Pancreas (tissue), 10 donors: ENCODE data around the gene NUMB. TPM values are rescaled to one million over a fixed set of nuclear protein-coding genes. Genes with fewer than 3 reads are reported as not detected.

Source experiments
- ATAC-seq, 4 donors: fragments of 200-7000 bp; cut with Tn5 transposase; one replicate each; pipeline versions ENCODE4 v1.8.0 to v1.9.1; 2020; ENCODE audit warnings: mild to moderate bottlenecking in 4 of 4, moderate library complexity in 4 of 4
- DNase-seq, 6 donors: peaks; one replicate each; pipeline ENCODE4 v3.0.0-alpha.2; 2020
- FAIRE-seq: peaks from 2 replicates; lab custom pipeline; 2012; peaks lifted over from hg19 to GRCh38; lab: Jason Lieb, UNC
- H3K27ac ChIP-seq, 4 donors: fragments of 200-600 bp; sonication (generic); 1 replicate in 3 of 4; 2 replicates in 1 of 4; pipeline versions ENCODE4 v1.5.0 to v1.8.0; 2020
- H3K27me3 ChIP-seq, 4 donors: fragments of 200-600 bp; one replicate each; pipeline ENCODE4 v1.8.0; 2021
- H3K36me3 ChIP-seq, 3 donors: fragments of 200-600 bp; sonication (generic) in 1 of 3; one replicate each; pipeline versions ENCODE4 v1.5.0 to v1.8.0; 2020 to 2021
- H3K4me1 ChIP-seq, 3 donors: fragments of 200-600 bp; one replicate each; pipeline ENCODE4 v1.8.0; 2021
- H3K4me3 ChIP-seq, 4 donors: fragments of 200-600 bp; sonication (generic) in 2 of 4; one replicate each; pipeline versions ENCODE4 v1.5.0 to v1.8.0; 2020 to 2021
- H3K9me3 ChIP-seq, 4 donors: fragments of 200-600 bp; one replicate each; pipeline ENCODE4 v1.8.0; 2021
- WGBS, 2 donors: extraction: QIAGEN DNeasy Blood & Tissue Kit; methylation state at CpG; one replicate each; pipeline ENCODE4 v1.1.7; 2013; 5-methylcytosine and 5-hydroxymethylcytosine counted together
- intact Hi-C, 3 donors: fragments of 100-400 bp; cut with DNase I; formaldehyde crosslinking; loops; one replicate each; pipeline versions ENCODE4 v1.11.1 to v1.14.2; 2022
- polyA plus RNA-seq, 2 donors: library from polyadenylated mRNA; stranded (reverse); fragments of 200-250 nt; gene quantifications; one replicate each; pipeline ENCODE4 v1.2.3, GENCODE V29; 2013
- total RNA-seq, 6 donors: library from RNA; stranded (reverse); fragmentation: NEBNext Ultra II Directional in 4 of 6; extraction: Animal tissue kit (Norgen Biotek cat#: 25700) in 4 of 6; gene quantifications; one replicate each; pipeline versions ENCODE4 v1.2.1 to v1.2.4, GENCODE V29; 2021 to 2023
- TF ChIP-seq, protein P1 (sequence below), 4 donors: fragments of 200-600 bp; sonication (generic) in 3 of 4; IDR thresholded peaks; one replicate each; pipeline versions ENCODE4 v1.5.0 to v1.8.0; 2021; ENCODE audit warnings: antibody characterized with exemption in 4 of 4
- donor health status: healthy with polysubstance abuse.
- donor health status: DM: no; HTN: no; CAD: no; lungs with moderate emphysema.
- donor health status: DM: no; HTN: no; CAD: no.
- donor health status: control.
- donor health status: control.
- donor health status: Bipolar disorder and iron deficiency.
- donor health status: DM: yes; HTN: yes; CAD: no.
- donor health status: DM: no; HTN: no; CAD: no.
- donor health status: DM: no; HTN: no; CAD: no.
- donor health status: DM: yes; HTN: yes; CAD: no.

NUMB gene
- total and polyA plus RNA-seq, 8 donors = 23.9 to 53.8 (median 32.5) TPM

DNA sequence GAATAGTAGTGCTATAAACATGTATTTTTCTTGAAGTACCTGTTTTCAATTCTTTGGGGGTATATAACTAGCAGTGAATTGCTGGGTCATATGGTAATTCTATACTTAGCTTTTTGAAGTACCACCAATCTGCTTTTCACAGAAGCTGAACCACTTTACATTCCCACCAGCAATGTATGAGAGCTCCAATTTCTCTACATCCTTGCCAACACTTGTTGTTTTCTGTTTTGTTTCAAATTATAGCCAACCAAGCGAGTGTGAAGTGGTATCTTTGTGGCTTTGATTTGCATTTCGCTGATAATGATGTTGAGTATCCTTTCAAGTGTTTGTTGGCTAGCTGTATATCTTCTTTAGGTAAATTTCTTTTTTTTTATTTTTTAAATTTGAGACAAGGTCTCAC lies 125.3 kb downstream of the NUMB start:
- no peak overlapping the region for H3K27ac ChIP-seq
- DNase-seq = no peak
- WGBS, 2 donors = 97 to 100% methylated on average over 2 of the region's 2 CpGs
- intact Hi-C loops = no loop called here
- H3K4me1 ChIP-seq = no peaks in the 10 kb centered on the region
- no peaks in the 10 kb centered on the region for H3K9me3 ChIP-seq
- no peaks in the 10 kb centered on the region for H3K36me3 ChIP-seq
- no peak for ATAC-seq
- FAIRE-seq = no peak
- H3K4me3 ChIP-seq = no peak overlapping the region
- TF ChIP-seq, protein P1, sequence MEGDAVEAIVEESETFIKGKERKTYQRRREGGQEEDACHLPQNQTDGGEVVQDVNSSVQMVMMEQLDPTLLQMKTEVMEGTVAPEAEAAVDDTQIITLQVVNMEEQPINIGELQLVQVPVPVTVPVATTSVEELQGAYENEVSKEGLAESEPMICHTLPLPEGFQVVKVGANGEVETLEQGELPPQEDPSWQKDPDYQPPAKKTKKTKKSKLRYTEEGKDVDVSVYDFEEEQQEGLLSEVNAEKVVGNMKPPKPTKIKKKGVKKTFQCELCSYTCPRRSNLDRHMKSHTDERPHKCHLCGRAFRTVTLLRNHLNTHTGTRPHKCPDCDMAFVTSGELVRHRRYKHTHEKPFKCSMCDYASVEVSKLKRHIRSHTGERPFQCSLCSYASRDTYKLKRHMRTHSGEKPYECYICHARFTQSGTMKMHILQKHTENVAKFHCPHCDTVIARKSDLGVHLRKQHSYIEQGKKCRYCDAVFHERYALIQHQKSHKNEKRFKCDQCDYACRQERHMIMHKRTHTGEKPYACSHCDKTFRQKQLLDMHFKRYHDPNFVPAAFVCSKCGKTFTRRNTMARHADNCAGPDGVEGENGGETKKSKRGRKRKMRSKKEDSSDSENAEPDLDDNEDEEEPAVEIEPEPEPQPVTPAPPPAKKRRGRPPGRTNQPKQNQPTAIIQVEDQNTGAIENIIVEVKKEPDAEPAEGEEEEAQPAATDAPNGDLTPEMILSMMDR (IDR thresholded peaks at IDR 0.05) = no peak
- H3K27me3 ChIP-seq = no peaks in the 10 kb centered on the region

DNA sequence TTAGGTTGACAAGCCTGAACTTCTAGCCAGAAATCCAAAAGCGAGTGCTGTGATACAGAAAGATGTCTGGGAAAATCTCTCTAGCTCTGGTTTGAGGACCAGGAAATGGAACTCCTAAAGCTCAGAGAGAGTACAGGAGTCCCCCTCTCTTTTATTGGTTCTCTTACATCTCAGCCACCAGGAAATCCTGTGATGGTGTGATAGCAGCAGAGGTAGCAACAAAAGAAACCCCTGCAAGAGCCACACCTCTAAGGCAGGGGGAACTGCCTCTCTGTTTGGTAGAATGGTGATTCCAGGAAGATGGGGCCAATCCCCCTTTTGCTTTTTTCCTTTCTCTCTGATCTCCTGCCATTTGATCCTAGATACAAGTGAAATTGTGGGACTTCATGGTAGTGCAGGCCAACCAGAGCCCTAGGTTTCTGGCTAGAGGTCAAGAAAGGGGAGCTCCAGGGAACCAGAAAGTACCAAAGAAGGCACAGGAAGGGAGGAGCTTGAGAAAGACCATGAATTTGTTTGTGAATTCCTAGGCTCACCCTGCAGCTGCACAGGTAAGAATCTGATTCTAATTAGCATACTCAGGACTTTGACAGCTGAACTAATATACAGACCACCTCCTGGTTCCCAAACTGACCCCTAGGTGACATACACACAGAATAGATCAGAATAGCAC lies 132.6 kb downstream of the NUMB start:
- FAIRE-seq = no peak

DNA sequence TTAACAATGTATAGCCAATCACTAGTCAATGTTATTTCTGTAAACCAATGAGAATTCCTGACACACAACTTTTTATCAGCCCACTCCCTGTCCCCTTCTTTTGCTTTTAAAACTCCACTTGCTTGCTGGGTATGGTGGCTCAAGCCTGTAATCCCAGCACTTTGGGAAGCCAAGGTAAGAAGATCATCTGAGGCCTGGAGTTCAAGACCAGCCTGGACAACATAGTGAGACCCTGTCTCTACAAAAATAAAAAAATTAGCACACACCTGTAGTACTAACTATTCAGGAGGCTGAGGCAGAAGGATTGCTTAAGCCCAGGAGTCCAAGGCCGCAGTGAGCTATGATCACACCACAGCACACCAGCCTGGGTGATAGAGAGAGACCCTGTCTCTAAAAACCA lies 133.3 kb downstream of the NUMB start:
- 98 to 100% methylated on average over 1 of the region's 1 CpG for WGBS, 2 donors
- intact Hi-C loops = no loop called here
- no peak overlapping the region for H3K4me3 ChIP-seq
- H3K27me3 ChIP-seq = no peaks in the 10 kb centered on the region
- ATAC-seq = no peak
- H3K27ac ChIP-seq = no peak overlapping the region
- no peaks in the 10 kb centered on the region for H3K36me3 ChIP-seq
- H3K4me1 ChIP-seq = peaks cover 0 to 9% (median 0%) of the 10 kb centered on the region in 3 donors
- no peaks in the 10 kb centered on the region for H3K9me3 ChIP-seq
- TF ChIP-seq, protein P1 (IDR thresholded peaks at IDR 0.05) = no peak
- no peak for DNase-seq
- no peak for FAIRE-seq

More for the DNA sequence above, 132.6 kb downstream of the NUMB start:
- H3K36me3 ChIP-seq = no peaks in the 10 kb centered on the region
- DNase-seq (no peak), ATAC-seq (no peak)
- WGBS, 2 donors = 90 to 98% methylated on average over 1 of the region's 1 CpG
- TF ChIP-seq, protein P1 (IDR thresholded peaks at IDR 0.05) = no peak
- H3K4me1 ChIP-seq = peaks cover 0 to 9% (median 0%) of the 10 kb centered on the region in 3 donors
- no peak overlapping the region for H3K4me3 ChIP-seq
- H3K27me3 ChIP-seq = no peaks in the 10 kb centered on the region
- H3K9me3 ChIP-seq = no peaks in the 10 kb centered on the region
- intact Hi-C loops = no loop called here
- no peak overlapping the region for H3K27ac ChIP-seq

DNA sequence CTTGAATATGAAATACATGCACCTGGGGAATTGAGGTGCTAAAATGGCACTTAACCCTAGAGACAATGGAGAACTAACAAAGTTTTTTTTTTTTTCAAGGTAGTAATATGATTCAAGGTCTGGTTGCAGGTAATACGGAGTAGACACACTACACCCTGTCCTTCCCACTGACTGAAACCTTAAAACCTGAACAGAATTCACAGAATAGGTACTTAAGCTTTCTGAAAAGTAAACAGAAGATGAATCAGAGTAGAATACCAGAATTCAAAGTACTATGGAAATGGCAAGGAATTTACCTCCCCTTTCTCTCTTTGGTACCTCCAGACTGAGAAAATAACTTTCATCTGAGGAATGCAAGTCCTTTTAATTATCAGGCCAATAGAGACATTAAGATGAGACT lies 133.8 kb downstream of the NUMB start:
- no peak for FAIRE-seq
- Histone ChIP-seq H3K9me3 (no peaks in the 10 kb centered on the region), H3K27me3 (no peaks in the 10 kb centered on the region), H3K27ac (no peak overlapping the region), H3K4me3 (no peak overlapping the region), H3K36me3 (no peaks in the 10 kb centered on the region), H3K4me1 (peaks cover 0 to 9% (median 0%) of the 10 kb centered on the region in 3 donors)
- intact Hi-C loops = no loop called here
- TF ChIP-seq, protein P1 (IDR thresholded peaks at IDR 0.05) = no peak
- WGBS, 2 donors = 46 to 57% methylated on average over 1 of the region's 1 CpG
- DNase-seq = no peak
- no peak for ATAC-seq

DNA sequence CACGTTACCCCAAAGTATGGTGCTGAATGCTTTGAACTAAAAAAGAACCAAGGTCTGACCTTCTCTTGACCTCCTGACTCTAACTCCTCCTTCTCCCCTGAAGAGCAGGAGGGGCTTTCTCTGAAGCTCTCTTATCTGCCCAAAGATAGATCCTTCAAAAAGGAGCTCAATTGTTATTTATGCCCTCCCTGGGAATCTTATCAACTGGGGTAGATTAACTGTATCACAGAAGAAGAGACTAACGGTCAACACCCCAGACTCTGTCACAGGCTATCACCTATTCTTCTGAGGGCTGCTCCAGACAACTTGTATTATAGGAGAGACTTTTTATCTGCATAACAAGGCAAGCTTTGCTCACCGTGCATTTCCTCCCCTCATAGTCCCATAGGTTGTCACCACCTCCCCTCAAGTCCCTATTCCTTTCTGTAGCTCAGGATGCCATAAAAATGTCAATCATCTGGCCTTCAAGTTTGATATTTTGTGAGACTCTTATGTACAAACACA lies 134.4 kb downstream of the NUMB start:
- WGBS, 2 donors = 47 to 48% methylated on average over 3 of the region's 3 CpGs
- H3K27ac ChIP-seq = no peak overlapping the region
- H3K27me3 ChIP-seq = no peaks in the 10 kb centered on the region
- H3K9me3 ChIP-seq = no peaks in the 10 kb centered on the region
- intact Hi-C loops = no loop called here
- peaks cover 0 to 9% (median 0%) of the 10 kb centered on the region in 3 donors for H3K4me1 ChIP-seq
- no peak for FAIRE-seq
- TF ChIP-seq, protein P1 (IDR thresholded peaks at IDR 0.05) = no peak
- no peaks in the 10 kb centered on the region for H3K36me3 ChIP-seq
- DNase-seq = no peak
- H3K4me3 ChIP-seq = no peak overlapping the region
- ATAC-seq = no peak
